Lower leg skin (tissue), 3 donors: ENCODE results near the gene PCDHA9.

Experiments
- POLR2A ChIP-seq, 2 donors: fragments of 450-650 bp; IDR thresholded peaks; one replicate each; pipeline ENCODE4 v1.6.1; 2016 to 2017; ENCODE audit warnings: antibody characterized with exemption in 2 of 2, mild to moderate bottlenecking in 1 of 2, moderate library complexity in 1 of 2
- TF ChIP-seq, protein P1 (sequence below), 3 donors: fragments of 450-650 bp; IDR thresholded peaks; one replicate each; pipeline ENCODE4 v1.5.1; 2016; ENCODE audit warnings: antibody characterized with exemption in 3 of 3, mild to moderate bottlenecking in 3 of 3, moderate library complexity in 2 of 3

DNA sequence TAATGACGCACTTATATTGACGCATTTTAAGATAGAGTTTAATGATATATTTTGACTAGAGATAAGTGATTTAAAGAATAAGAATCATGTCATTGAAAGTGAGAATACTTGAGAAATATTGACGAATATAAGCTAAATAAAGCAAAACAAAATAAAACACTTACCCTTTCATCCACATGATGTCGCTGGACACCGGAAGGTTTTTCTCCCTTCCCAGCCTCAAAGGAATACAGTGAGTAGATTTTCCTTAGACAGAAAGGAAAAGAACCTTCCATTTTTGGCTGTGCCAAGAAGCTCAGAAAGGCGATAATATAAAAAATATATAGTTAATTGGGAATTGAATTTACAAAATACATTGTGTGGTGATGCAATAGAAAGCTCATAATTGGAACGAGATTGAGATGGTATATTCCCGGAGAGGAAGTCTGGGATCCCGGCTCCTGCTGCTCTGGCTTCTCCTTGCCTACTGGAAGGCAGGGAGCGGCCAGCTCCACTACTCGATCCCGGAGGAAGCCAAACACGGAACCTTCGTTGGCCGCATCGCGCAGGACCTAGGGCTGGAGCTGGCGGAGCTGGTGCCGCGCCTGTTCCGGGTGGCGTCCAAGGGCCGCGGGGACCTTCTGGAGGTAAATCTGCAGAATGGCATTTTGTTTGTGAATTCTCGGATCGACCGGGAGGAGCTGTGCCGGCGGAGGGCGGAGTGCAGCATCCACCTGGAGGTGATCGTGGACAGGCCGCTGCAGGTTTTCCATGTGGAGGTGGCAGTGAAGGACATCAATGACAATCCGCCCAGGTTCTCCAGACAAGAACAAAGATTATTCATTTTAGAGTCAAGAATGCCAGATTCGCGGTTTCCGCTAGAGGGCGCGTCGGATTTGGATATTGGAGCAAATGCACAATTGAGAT lies 26.6 kb upstream of the PCDHA9 start, which contains the start of gene PCDHA5:
- no peak for TF ChIP-seq POLR2A (IDR thresholded peaks at IDR 0.05)
- TF ChIP-seq, protein P1, sequence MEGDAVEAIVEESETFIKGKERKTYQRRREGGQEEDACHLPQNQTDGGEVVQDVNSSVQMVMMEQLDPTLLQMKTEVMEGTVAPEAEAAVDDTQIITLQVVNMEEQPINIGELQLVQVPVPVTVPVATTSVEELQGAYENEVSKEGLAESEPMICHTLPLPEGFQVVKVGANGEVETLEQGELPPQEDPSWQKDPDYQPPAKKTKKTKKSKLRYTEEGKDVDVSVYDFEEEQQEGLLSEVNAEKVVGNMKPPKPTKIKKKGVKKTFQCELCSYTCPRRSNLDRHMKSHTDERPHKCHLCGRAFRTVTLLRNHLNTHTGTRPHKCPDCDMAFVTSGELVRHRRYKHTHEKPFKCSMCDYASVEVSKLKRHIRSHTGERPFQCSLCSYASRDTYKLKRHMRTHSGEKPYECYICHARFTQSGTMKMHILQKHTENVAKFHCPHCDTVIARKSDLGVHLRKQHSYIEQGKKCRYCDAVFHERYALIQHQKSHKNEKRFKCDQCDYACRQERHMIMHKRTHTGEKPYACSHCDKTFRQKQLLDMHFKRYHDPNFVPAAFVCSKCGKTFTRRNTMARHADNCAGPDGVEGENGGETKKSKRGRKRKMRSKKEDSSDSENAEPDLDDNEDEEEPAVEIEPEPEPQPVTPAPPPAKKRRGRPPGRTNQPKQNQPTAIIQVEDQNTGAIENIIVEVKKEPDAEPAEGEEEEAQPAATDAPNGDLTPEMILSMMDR (IDR thresholded peaks at IDR 0.05), result no peak
